ENCODE data around the gene GSN. TPM values are rescaled to one million over a fixed set of nuclear protein-coding genes. Genes with fewer than 3 reads are reported as not detected.

The GSN gene
- total RNA-seq, 4 donors from 2014 or later: 3,140 to 6,734 (median 4,294) TPM

DNA sequence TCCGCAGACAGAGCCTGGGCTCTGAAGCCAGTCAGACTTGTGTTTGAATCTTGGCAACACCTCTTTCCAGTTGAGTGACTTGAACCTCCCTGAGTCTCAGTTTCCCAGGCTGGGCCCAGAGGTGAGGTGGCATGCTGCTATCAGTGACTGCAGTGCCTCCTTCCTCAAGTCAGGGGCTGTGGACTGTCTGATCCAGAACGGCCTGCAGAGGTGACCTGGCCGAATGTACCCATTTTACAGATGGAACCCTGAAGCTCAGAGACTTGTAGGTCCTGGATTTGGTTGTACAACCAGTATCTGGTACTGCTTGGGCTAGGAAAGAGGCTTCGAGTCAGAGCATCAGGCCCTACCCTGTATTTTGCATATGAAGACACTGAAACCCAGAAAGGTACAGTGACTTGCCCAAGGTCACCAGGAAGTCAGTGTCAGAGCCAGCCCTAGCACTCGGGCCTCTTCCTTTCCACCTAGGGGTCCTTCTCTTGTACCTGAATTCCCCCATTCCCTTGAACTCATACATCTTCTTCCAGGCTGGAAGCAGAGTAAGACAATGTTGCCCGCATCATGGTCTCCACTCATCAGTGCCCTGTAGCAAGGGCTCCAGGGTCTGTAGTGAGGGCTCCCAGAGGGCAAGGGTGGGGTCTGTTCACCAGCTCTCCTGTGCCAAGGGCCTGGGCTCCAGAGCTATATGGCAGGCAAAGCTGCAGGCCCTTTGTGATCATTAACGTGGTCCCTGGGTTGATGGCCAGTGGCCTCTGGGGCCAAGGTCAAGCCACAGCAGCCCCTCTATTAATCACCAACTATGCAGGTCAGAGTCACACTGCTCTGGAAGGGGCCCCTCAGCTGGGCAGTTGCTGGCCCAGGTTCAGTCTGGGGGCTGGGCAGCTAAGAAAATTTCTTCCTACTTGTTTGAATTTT lies 28.5 kb downstream of the GSN start:
- TF ChIP-seq, protein P1, sequence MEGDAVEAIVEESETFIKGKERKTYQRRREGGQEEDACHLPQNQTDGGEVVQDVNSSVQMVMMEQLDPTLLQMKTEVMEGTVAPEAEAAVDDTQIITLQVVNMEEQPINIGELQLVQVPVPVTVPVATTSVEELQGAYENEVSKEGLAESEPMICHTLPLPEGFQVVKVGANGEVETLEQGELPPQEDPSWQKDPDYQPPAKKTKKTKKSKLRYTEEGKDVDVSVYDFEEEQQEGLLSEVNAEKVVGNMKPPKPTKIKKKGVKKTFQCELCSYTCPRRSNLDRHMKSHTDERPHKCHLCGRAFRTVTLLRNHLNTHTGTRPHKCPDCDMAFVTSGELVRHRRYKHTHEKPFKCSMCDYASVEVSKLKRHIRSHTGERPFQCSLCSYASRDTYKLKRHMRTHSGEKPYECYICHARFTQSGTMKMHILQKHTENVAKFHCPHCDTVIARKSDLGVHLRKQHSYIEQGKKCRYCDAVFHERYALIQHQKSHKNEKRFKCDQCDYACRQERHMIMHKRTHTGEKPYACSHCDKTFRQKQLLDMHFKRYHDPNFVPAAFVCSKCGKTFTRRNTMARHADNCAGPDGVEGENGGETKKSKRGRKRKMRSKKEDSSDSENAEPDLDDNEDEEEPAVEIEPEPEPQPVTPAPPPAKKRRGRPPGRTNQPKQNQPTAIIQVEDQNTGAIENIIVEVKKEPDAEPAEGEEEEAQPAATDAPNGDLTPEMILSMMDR (IDR thresholded peaks at IDR 0.05): no peak
- ATAC-seq (ENCODE audit: low FRiP score) (no peak), DNase-seq (ENCODE audit: low spot score) (no peak)

DNA sequence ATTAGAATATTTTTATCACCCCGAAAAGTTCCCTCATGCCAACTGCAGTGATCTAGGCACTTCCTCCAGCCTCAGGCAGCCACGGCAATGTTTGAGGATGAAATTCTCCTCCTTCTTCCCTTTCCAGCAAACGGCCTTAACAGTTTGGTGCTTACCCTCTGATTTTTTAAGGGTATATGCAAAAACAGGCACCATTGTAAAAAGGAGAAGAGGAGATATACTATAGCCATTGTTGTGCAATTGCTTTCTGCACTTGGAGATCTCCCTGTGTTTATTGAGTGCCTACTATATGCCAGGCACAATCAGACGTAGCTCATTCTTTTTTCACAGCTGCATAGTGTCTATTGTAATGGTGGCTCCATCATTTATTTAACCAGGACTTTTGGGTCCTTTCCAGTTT lies 29.4 kb downstream of the GSN start:
- ATAC-seq (ENCODE audit: low FRiP score) (no peak), DNase-seq (ENCODE audit: low spot score) (no peak)
- TF ChIP-seq, protein P1 (IDR thresholded peaks at IDR 0.05): no peak

- ATAC-seq (ENCODE audit: low FRiP score) (no peak), DNase-seq (ENCODE audit: low spot score) (no peak)
- TF ChIP-seq, protein P1 (IDR thresholded peaks at IDR 0.05): no peak
These were observed 30.1 kb downstream of the GSN start for GRCh38 chr9:121298016-121298538.

- TF ChIP-seq, protein P1 (IDR thresholded peaks at IDR 0.05): no peak
- no peak for DNase-seq (ENCODE audit: low spot score)
- ATAC-seq (ENCODE audit: low FRiP score): peak; percentile 50
These were observed 30.9 kb downstream of the GSN start for GRCh38 chr9:121298689-121299466.

GRCh38 chr9:121299467-121300282 lies 31.7 kb downstream of the GSN start:
- ATAC-seq (ENCODE audit: low FRiP score): peak; percentile 30
- TF ChIP-seq, protein P1 (IDR thresholded peaks at IDR 0.05): no peak

DNA sequence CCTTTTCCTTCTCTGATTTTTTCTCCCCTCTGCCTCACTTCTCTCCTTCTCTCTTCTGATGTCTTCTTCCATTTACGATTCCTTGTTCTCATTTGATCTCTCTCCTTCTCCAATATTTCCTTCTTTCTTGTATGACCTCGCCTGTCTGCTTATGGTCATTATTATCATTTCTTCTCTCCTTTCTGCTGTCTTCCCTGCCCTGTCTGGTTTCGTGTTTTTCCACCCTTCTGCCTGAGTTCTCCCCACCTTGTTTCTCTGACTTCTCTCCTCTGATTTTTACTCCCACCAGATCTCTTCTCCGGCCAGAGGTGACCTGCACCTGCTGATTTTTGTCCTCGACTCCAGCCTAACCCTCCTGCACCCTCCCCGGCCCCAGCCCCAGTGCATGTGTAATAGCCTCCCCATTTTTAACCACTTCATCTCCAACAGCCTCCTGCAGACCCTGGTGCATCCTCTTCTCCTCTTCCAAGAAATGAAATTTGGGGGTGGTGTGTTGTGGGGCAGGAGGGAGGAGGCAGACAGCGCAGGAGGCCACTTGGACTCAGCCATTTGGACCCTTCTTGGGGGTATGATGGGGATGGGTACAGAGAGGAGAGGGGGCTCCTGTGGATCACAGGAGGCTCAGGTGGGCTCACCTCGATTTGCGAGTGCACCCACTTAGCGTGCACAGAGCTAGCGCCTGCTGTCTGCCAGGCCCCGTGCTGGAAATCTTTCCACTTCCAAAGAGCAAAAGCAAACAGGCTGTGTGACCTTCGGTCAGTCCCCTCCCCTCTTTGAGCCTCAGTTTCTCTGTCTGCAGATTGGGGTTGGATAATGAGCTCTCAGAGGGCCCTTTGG lies 32.5 kb downstream of the GSN start:
- no peak for ATAC-seq (ENCODE audit: low FRiP score)
- DNase-seq (ENCODE audit: low spot score): no peak
- TF ChIP-seq, protein P1 (IDR thresholded peaks at IDR 0.05): no peak

More at GRCh38 chr9:121299467-121300282, 31.7 kb downstream of the GSN start:
- no peak for DNase-seq (ENCODE audit: low spot score)
